Spleen (tissue), 11 donors: ENCODE measurements around the gene P2RY6. TPM values are rescaled to one million over a fixed set of nuclear protein-coding genes. Genes with fewer than 3 reads are reported as not detected.

ENCODE experiments used
- DNase-seq: peaks from one replicate; pipeline ENCODE4 v3.0.0-alpha.2; 2020
- H3K27ac ChIP-seq, 8 donors: fragments of 200-600 bp; sonication (generic) in 7 of 8; 1 replicate in 4 of 8; 2 replicates in 4 of 8; pipeline versions ENCODE4 v1.5.0 to v1.8.0; 2016 to 2021; ENCODE audit warnings: inconsistent platforms in 4 of 8, mild to moderate bottlenecking in 4 of 8, moderate library complexity in 1 of 8
- H3K27me3 ChIP-seq, 7 donors: fragments of 200-600 bp; sonication (generic) in 6 of 7; replicated peaks in 1 of 7; 1 replicate in 4 of 7; 2 replicates in 3 of 7; pipeline versions ENCODE4 v1.5.0 to v1.8.0; 2016 to 2021; ENCODE audit warnings: inconsistent platforms in 3 of 7, mild to moderate bottlenecking in 1 of 7
- H3K36me3 ChIP-seq, 6 donors: fragments of 200-600 bp; sonication (generic) in 5 of 6; 1 replicate in 4 of 6; 2 replicates in 2 of 6; pipeline versions ENCODE4 v1.5.0 to v1.8.0; 2016 to 2021; ENCODE audit warnings: inconsistent platforms in 2 of 6
- H3K4me1 ChIP-seq, 6 donors: fragments of 200-600 bp; sonication (generic) in 5 of 6; 1 replicate in 3 of 6; 2 replicates in 3 of 6; pipeline versions ENCODE4 v1.5.0 to v1.8.0; 2016 to 2021; ENCODE audit warnings: inconsistent platforms in 3 of 6
- H3K4me3 ChIP-seq, 8 donors: fragments of 200-600 bp; sonication (generic) in 7 of 8; 1 replicate in 4 of 8; 2 replicates in 4 of 8; pipeline versions ENCODE4 v1.5.0 to v1.8.0; 2016 to 2021; ENCODE audit warnings: inconsistent platforms in 4 of 8, mild to moderate bottlenecking in 4 of 8, moderate library complexity in 2 of 8
- H3K9me3 ChIP-seq, 8 donors: fragments of 200-600 bp; sonication (generic) in 7 of 8; 1 replicate in 4 of 8; 2 replicates in 4 of 8; pipeline versions ENCODE4 v1.5.0 to v1.8.0; 2016 to 2021; ENCODE audit warnings: inconsistent platforms in 4 of 8
- POLR2A ChIP-seq, 3 donors: fragments of 450-650 bp; IDR thresholded peaks; one replicate each; pipeline ENCODE4 v1.5.1; 2017; ENCODE audit warnings: antibody characterized with exemption in 3 of 3, mild to moderate bottlenecking in 1 of 3
- POLR2AphosphoS5 ChIP-seq, 3 donors: sonication (generic); formaldehyde crosslinking; IDR thresholded peaks; one replicate each; pipeline ENCODE4 v1.5.1; 2017; ENCODE audit warnings: antibody characterized with exemption in 3 of 3
- WGBS, 5 donors: extraction: QIAGEN DNeasy Blood & Tissue Kit in 3 of 5; methylation state at CpG; one replicate each; pipeline versions ENCODE4 v1.1.5 to v1.1.7; 2013 to 2018; 5-methylcytosine and 5-hydroxymethylcytosine counted together
- intact Hi-C: fragments of 100-400 bp; cut with DNase I; formaldehyde crosslinking; loops from one replicate; pipeline ENCODE4 v1.15.0; 2023; ENCODE audit warnings: low total_unique reads
- polyA plus RNA-seq, 3 donors: library from polyadenylated mRNA; stranded (reverse); fragments of 200-250 nt; gene quantifications; one replicate each; pipeline ENCODE4 v1.2.1, GENCODE V29; 2013
- total RNA-seq, 7 donors: library from RNA; depleted of rRNA in 3 of 7; stranded (reverse); fragments of >200 nt in 3 of 7; fragmentation: NEBNext Ultra II Directional in 4 of 7; extraction: Animal tissue kit (Norgen Biotek cat#: 25700) in 4 of 7; gene quantifications; one replicate each; pipeline versions ENCODE4 v1.1.0 to v1.2.1, GENCODE V29; 2016 to 2021
- TF ChIP-seq, protein P1 (sequence below), 11 experiments: fragments of 200-600 bp in 7 of 11; fragments of 450-650 bp in 4 of 11; sonication (generic) in 4 of 11; IDR thresholded peaks in 8 of 11; conservative IDR thresholded peaks in 3 of 11; 1 replicate in 7 of 11; 2 replicates in 4 of 11; pipeline versions ENCODE4 v1.4.0 to v1.8.0; 2016 to 2021; ENCODE audit warnings: antibody characterized with exemption in 11 of 11, inconsistent platforms in 4 of 11, mild to moderate bottlenecking in 1 of 11
- donor health status: healthy with polysubstance abuse.
- donor health status: DM: no; HTN: no; CAD: no; lungs with moderate emphysema.
- donor health status: DM: no; HTN: no; CAD: no.
- donor health status: Bipolar disorder and iron deficiency.
- donor health status: healthy.
- donor health status: DM: no; HTN: no; CAD: no.
- donor health status: DM: yes; HTN: yes; CAD: no.

Gene P2RY6
- total and polyA plus RNA-seq, 10 donors = 8.2 to 109 (median 56.9) TPM

DNA sequence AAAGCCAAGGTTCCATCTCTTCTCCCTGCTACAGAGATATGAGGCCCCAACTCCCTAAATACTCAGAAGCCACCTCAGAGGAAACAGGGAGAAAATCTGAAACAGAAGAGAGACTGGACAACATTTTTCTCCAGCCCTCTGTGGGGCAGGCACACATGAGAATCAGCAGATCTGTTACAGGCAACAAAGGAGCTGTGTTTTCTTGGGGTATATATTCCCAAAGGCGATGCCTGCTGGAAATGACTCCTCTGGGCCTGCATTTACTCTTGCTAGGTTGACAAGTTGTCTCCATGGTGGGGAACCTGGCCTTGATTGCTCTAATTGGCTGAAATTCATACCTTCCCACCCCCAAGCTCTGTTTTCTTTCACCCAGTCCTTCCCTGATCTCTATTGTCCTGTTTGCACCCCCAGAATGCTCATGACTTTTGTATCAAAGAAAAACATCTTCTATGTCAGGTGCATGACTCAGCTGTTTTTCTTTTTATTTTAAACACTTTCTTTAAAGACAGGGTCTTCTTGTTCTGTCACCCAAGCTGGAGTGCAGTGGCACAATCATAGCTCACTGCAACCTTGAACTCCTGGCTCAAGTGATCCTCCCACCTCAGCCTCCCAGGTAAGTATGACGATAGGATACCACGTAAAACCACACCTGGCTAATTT, 23.5 kb upstream of the P2RY6 start:
- H3K27ac ChIP-seq = peak overlapping the region in 1 of 8 donors; percentile 17
- no peaks in the 10 kb centered on the region for H3K27me3 ChIP-seq
- no peak for DNase-seq
- no peaks in the 10 kb centered on the region for H3K9me3 ChIP-seq
- TF ChIP-seq, protein P1, sequence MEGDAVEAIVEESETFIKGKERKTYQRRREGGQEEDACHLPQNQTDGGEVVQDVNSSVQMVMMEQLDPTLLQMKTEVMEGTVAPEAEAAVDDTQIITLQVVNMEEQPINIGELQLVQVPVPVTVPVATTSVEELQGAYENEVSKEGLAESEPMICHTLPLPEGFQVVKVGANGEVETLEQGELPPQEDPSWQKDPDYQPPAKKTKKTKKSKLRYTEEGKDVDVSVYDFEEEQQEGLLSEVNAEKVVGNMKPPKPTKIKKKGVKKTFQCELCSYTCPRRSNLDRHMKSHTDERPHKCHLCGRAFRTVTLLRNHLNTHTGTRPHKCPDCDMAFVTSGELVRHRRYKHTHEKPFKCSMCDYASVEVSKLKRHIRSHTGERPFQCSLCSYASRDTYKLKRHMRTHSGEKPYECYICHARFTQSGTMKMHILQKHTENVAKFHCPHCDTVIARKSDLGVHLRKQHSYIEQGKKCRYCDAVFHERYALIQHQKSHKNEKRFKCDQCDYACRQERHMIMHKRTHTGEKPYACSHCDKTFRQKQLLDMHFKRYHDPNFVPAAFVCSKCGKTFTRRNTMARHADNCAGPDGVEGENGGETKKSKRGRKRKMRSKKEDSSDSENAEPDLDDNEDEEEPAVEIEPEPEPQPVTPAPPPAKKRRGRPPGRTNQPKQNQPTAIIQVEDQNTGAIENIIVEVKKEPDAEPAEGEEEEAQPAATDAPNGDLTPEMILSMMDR (IDR thresholded peaks at IDR 0.05 in 8 of 11, conservative IDR thresholded peaks at IDR 0.05 in 3 of 11) = no peak
- TF ChIP-seq POLR2AphosphoS5 (IDR thresholded peaks at IDR 0.05) (no peak), POLR2A (IDR thresholded peaks at IDR 0.05) (no peak)
- 82 to 100% (median 95%) methylated on average over 3 of the region's 3 CpGs for WGBS, 5 donors
- H3K4me1 ChIP-seq = peaks cover 0 to 26% (median 8%) of the 10 kb centered on the region in 6 donors
- H3K36me3 ChIP-seq = no peaks in the 10 kb centered on the region
- intact Hi-C loops = no loop called here
- H3K4me3 ChIP-seq = no peak overlapping the region

DNA sequence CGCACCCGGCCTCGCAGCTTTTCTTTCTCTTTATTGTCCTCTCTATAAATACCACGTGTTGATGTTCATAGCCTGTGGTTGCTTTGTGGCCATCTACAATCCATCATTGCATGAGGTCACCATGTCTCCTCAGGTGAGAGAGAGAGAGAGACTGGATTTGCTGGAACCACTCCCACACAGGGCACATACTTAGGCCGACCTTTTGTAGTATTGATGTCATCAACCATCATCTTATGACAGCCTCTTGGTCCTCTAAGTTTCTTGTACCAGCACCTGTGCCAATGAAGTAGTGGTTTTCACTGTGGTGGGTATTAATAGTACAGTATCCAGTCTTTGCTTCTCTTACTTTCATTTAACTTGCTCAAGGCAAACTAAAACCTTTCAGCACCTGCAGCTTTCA, 22.8 kb upstream of the P2RY6 start:
- Histone ChIP-seq H3K36me3 (no peaks in the 10 kb centered on the region), H3K9me3 (no peaks in the 10 kb centered on the region), H3K27me3 (no peaks in the 10 kb centered on the region), H3K4me1 (peaks cover 0 to 19% (median 6%) of the 10 kb centered on the region in 6 donors), H3K4me3 (no peak overlapping the region), H3K27ac (peak overlapping the region in 1 of 8 donors; percentile 17)
- 86 to 90% (median 89%) methylated on average over 5 of the region's 5 CpGs for WGBS, 5 donors
- DNase-seq = no peak
- TF ChIP-seq POLR2A (IDR thresholded peaks at IDR 0.05) (no peak), POLR2AphosphoS5 (IDR thresholded peaks at IDR 0.05) (no peak)
- TF ChIP-seq, protein P1 (IDR thresholded peaks at IDR 0.05 in 8 of 11, conservative IDR thresholded peaks at IDR 0.05 in 3 of 11) = no peak
- intact Hi-C loops = no loop called here

DNA sequence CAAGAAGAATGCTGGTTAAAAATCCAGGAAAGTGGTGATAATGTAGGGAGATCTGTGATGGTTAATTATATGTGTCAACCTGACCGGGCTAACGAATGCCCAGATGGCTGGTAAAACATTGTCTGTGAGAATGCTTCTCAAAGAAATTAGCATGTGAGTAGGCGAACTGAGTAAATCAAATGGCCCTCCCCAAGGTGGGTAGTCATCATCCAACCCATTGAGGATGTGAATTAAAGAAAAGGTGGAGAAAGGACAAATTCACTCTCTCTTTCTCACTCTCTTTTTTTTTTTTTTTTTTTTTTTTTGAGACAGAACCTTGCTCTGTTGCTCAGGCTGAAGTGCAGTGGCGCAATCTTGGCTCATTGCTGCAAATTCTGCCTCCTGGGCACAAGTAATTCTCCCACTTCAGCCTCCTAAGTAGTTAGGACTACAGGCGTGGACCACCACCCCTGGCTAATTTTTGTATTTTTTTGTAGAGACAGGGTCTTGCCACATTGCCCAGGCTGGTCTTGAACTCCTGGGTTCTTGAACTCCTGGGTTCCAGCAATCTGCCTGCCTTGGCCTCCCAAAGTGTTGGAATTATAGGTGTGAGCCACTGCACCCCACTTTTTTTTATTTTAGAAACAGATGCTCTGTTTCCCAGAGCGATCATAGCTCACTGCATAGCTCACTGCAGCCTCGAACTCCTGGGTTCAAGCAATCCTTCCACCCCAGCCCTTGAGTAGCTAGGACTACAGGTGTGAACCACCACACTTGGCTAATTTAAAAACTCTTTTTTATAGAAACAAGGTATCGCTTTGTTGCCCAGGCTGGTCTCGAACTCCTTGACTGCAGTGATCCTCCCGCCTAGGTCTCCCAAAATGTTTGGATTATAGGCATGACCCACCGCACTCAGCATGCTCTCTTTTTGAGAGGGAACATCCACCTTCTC, 22.0 kb upstream of the P2RY6 start:
- DNase-seq = peak; percentile 17
- 90 to 95% (median 94%) methylated on average over 11 of the region's 11 CpGs for WGBS, 5 donors
- intact Hi-C loops = no loop called here

More for the DNA sequence above, 22.0 kb upstream of the P2RY6 start:
- Histone ChIP-seq H3K27ac (peak overlapping the region in 1 of 8 donors; percentile 47), H3K27me3 (no peaks in the 10 kb centered on the region), H3K9me3 (no peaks in the 10 kb centered on the region), H3K4me3 (no peak overlapping the region), H3K36me3 (no peaks in the 10 kb centered on the region), H3K4me1 (peaks cover 0 to 11% (median 2%) of the 10 kb centered on the region in 6 donors)
- TF ChIP-seq POLR2AphosphoS5 (IDR thresholded peaks at IDR 0.05) = no peak
- TF ChIP-seq POLR2A (IDR thresholded peaks at IDR 0.05) = no peak
- TF ChIP-seq, protein P1 (IDR thresholded peaks at IDR 0.05 in 8 of 11, conservative IDR thresholded peaks at IDR 0.05 in 3 of 11) = no peak
